K562 (cell line): ENCODE data around the gene XPR1. TPM values are rescaled to one million over a fixed set of nuclear protein-coding genes. Genes with fewer than 3 reads are reported as not detected.

Experiments used
- CBX8 ChIP-seq: fragments of 200-600 bp; sonication (generic); IDR thresholded peaks from 2 replicates; pipeline ENCODE4 v1.6.1; 2012; ENCODE audit warnings: borderline replicate concordance, mixed run types, low read depth, mild to moderate bottlenecking, moderate library complexity, mixed read lengths, low read length, control low read depth, inconsistent platforms; ENCODE audit not compliant: poor library complexity, severe bottlenecking; ENCODE audit errors: extremely low read depth
- CREB3L1 ChIP-seq: fragments of 450-650 bp; IDR thresholded peaks from 2 replicates; pipeline ENCODE4 v1.6.1; 2014; ENCODE audit warnings: low read depth, mild to moderate bottlenecking, moderate library complexity, borderline replicate concordance
- HINFP ChIP-seq: fragments of 450-650 bp; conservative IDR thresholded peaks from 2 replicates; pipeline ENCODE4 v1.6.1; 2016; ENCODE audit warnings: missing genetic modification characterization, low read depth, mild to moderate bottlenecking, control low read depth, missing compliant biosample characterization
- MAX ChIP-seq: sonication (generic); formaldehyde crosslinking; IDR thresholded peaks from 2 replicates; pipeline ENCODE4 v1.9.0; 2022; ENCODE audit warnings: mild to moderate bottlenecking, missing genetic modification reagents
- XRCC5 ChIP-seq: fragments of 200-400 bp; formaldehyde crosslinking; IDR thresholded peaks from 2 replicates; pipeline ENCODE4 v1.6.1; 2017; ENCODE audit warnings: low read depth, mild to moderate bottlenecking, low read length
- ZBTB8A ChIP-seq: fragments of 450-650 bp; IDR thresholded peaks from 2 replicates; pipeline ENCODE4 v1.6.1; 2018; ENCODE audit warnings: mild to moderate bottlenecking, moderate library complexity; ENCODE audit not compliant: partially characterized antibody
- ZMIZ1 ChIP-seq, 2 experiments: fragments of 150-350 bp in 1 of 2; IDR thresholded peaks; 2 replicates each; pipeline ENCODE4 v1.6.1; 2012 to 2016; ENCODE audit warnings: low read depth in 2 of 2, low read length in 2 of 2, mild to moderate bottlenecking in 1 of 2, moderate library complexity in 1 of 2
- ZNF174 ChIP-seq: fragments of 250-450 bp; sonication (Bioruptor Pico); IDR thresholded peaks from 2 replicates; pipeline ENCODE4 v1.4.0; 2020; ENCODE audit warnings: mild to moderate bottlenecking
- ZNF318 ChIP-seq, 2 experiments: fragments of 450-650 bp; IDR thresholded peaks; 2 replicates each; pipeline ENCODE4 v1.6.1; 2016; ENCODE audit warnings: mild to moderate bottlenecking in 2 of 2, borderline replicate concordance in 1 of 2, low read depth in 1 of 2, moderate library complexity in 1 of 2
- polyA plus RNA-seq, 8 experiments: library from polyadenylated mRNA; depleted of rRNA in 4 of 8; stranded (reverse) in 5 of 8; unstranded in 3 of 8; fragments of >200 nt; fragmentation: Nextera tagmentation in 2 of 8; fragmentation: Illumina TruSeq in 1 of 8; extraction: Ambion mirVana in 2 of 8; extraction: Trizol in 1 of 8; gene quantifications; 2 replicates each; pipeline versions ENCODE4 v1.2.1 to v1.2.3, GENCODE V29; 2011 to 2014; ENCODE audit warnings: inconsistent platforms in 1 of 8, missing spikeins in 1 of 8
- total RNA-seq, 7 experiments: library from RNA; depleted of rRNA in 6 of 7; stranded (reverse); fragments of >200 nt in 6 of 7; fragmentation: Illumina TruSeq in 2 of 7; extraction: Trizol in 2 of 7; gene quantifications; 2 replicates each; pipeline versions ENCODE4 v1.2.1 to v1.2.3, GENCODE V29; 2011 to 2021; ENCODE audit warnings: low replicate concordance in 1 of 7

The XPR1 gene
- total and polyA plus RNA-seq, 9 of the 15 experiments (the other 6 are each of a cell fraction or from before 2014, with no cell fraction given), result 3.0 to 66.2 (median 38.6) TPM

- TF ChIP-seq ZNF318 (IDR thresholded peaks at IDR 0.05; ENCODE audit: borderline replicate concordance in 1 of 2, low read depth in 1 of 2) (no peak), XRCC5 (no peak), ZNF174 (no peak), HINFP (tag) (no peak), ZMIZ1 (IDR thresholded peaks at IDR 0.05; ENCODE audit: low read depth in 2 of 2, low read length in 2 of 2) (no peak), CREB3L1 (no peak), MAX (CRISPR knock-in tag) (no peak), ZBTB8A (no peak), CBX8 (no peak)
Observed at GRCh38 chr1:180854456-180854855, 222.6 kb downstream of the XPR1 start (continued).
